Measurements from ENCODE around the gene CELSR1.

CELSR1 gene

GRCh38 chr22:46454504-46455269 lies 82.7 kb downstream of the CELSR1 start:
- ATAC-seq, result no peak
- no peak for TF ChIP-seq ZFP3 (CRISPR knock-in tag; IDR thresholded peaks at IDR 0.05)
- no peak for TF ChIP-seq ZNF70 (CRISPR knock-in tag; IDR thresholded peaks at IDR 0.05)
- no peak for TF ChIP-seq ZFP30 (CRISPR knock-in tag; IDR thresholded peaks at IDR 0.05)
- no peak for TF ChIP-seq GLIS3 (CRISPR knock-in tag; IDR thresholded peaks at IDR 0.05)
- no peak for TF ChIP-seq TCF4 (CRISPR knock-in tag; IDR thresholded peaks at IDR 0.05; ENCODE audit: borderline replicate concordance)
- TF ChIP-seq ESRRG (CRISPR knock-in tag; IDR thresholded peaks at IDR 0.05), result no peak

DNA sequence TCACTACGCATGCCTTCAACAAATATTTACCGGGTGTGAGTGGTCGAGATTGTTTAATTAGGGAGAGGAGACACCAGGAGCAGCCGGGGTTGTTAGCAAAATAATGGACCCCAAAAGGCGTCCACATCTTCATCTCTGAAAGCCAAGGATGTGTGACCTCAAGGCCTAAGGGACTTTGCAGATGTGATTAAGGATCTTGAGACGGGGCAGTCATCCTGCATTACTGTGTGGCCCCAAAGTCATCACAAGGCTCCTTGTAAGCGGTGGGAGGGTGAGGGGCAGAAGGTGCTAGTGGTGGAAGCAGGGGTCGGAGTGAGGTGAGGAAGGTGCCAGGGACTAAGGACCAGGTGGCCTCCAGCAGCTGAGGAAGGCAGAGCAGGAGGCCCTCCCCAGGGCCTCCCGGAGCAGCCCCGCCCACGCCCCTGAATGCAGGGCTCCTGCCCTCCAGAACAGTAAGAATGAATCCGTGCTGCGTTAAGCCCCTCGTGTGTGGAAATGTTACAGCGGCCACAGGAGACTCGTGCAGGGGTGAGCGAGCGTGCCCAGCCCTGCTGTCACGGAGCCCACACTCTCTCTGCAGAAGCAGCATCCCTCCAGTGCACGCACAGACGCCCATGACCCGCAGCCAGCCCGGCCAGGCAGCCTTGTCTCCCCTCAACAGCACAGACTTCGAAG lies 83.5 kb downstream of the CELSR1 start:
- no peak for TF ChIP-seq ZNF565 (CRISPR knock-in tag; conservative IDR thresholded peaks at IDR 0.05; ENCODE audit: low read depth)
- TF ChIP-seq RARB (CRISPR knock-in tag; IDR thresholded peaks at IDR 0.05), result no peak
- ATAC-seq, result no peak

- no peak for TF ChIP-seq TOX (CRISPR knock-in tag; IDR thresholded peaks at IDR 0.05; ENCODE audit: borderline replicate concordance)
- TF ChIP-seq RARB (CRISPR knock-in tag; IDR thresholded peaks at IDR 0.05), result no peak
- TF ChIP-seq ISL1 (CRISPR knock-in tag; IDR thresholded peaks at IDR 0.05), result no peak
- TF ChIP-seq GLIS3 (CRISPR knock-in tag; IDR thresholded peaks at IDR 0.05), result no peak
- no peak for TF ChIP-seq ZFP30 (CRISPR knock-in tag; IDR thresholded peaks at IDR 0.05)
- no peak for TF ChIP-seq ARNTL (CRISPR knock-in tag; IDR thresholded peaks at IDR 0.05; ENCODE audit: borderline replicate concordance, low read depth)
- TF ChIP-seq ZNF8 (CRISPR knock-in tag; IDR thresholded peaks at IDR 0.05), result no peak
- TF ChIP-seq PPARA (CRISPR knock-in tag; IDR thresholded peaks at IDR 0.05; ENCODE audit: borderline replicate concordance), result no peak
- TF ChIP-seq CREB5 (CRISPR knock-in tag; IDR thresholded peaks at IDR 0.05; ENCODE audit: low read depth), result no peak
- no peak for TF ChIP-seq POU6F1 (CRISPR knock-in tag; IDR thresholded peaks at IDR 0.05; ENCODE audit: borderline replicate concordance, low read depth)
- TF ChIP-seq CSDC2 (CRISPR knock-in tag; IDR thresholded peaks at IDR 0.05), result no peak
- no peak for TF ChIP-seq SNAI2 (CRISPR knock-in tag; IDR thresholded peaks at IDR 0.05)
- TF ChIP-seq ZNF565 (CRISPR knock-in tag; conservative IDR thresholded peaks at IDR 0.05; ENCODE audit: low read depth), result no peak
- no peak for TF ChIP-seq CSRNP3 (CRISPR knock-in tag; IDR thresholded peaks at IDR 0.05)
- TF ChIP-seq TCF4 (CRISPR knock-in tag; IDR thresholded peaks at IDR 0.05; ENCODE audit: borderline replicate concordance), result no peak
- ATAC-seq, result no peak
Measured at GRCh38 chr22:46453006-46453828, 84.2 kb downstream of the CELSR1 start.

- ATAC-seq, result no peak
- TF ChIP-seq GLIS3 (CRISPR knock-in tag; IDR thresholded peaks at IDR 0.05) (no peak), ZNF8 (CRISPR knock-in tag; IDR thresholded peaks at IDR 0.05) (no peak), CSRNP3 (CRISPR knock-in tag; IDR thresholded peaks at IDR 0.05) (no peak), PATZ1 (CRISPR knock-in tag; IDR thresholded peaks at IDR 0.05; ENCODE audit: borderline replicate concordance) (no peak), ISL1 (CRISPR knock-in tag; IDR thresholded peaks at IDR 0.05) (no peak), TCF4 (CRISPR knock-in tag; IDR thresholded peaks at IDR 0.05; ENCODE audit: borderline replicate concordance) (no peak), BACH2 (CRISPR knock-in tag; IDR thresholded peaks at IDR 0.05; ENCODE audit: borderline replicate concordance) (no peak), ZFP3 (CRISPR knock-in tag; IDR thresholded peaks at IDR 0.05) (no peak), ZNF70 (CRISPR knock-in tag; IDR thresholded peaks at IDR 0.05) (no peak), ESRRG (CRISPR knock-in tag; IDR thresholded peaks at IDR 0.05) (no peak), CREB5 (CRISPR knock-in tag; IDR thresholded peaks at IDR 0.05; ENCODE audit: low read depth) (no peak), CSDC2 (CRISPR knock-in tag; IDR thresholded peaks at IDR 0.05) (no peak), ZFP30 (CRISPR knock-in tag; IDR thresholded peaks at IDR 0.05) (no peak), SNAI2 (CRISPR knock-in tag; IDR thresholded peaks at IDR 0.05) (no peak)
Measured at GRCh38 chr22:46452195-46453005, 85.0 kb downstream of the CELSR1 start.
